ENCODE data around the gene CCDC6.

GRCh38 chr10:59804220-59804619 is 102.1 kb downstream of the CCDC6 start:
- TF ChIP-seq, protein P1, sequence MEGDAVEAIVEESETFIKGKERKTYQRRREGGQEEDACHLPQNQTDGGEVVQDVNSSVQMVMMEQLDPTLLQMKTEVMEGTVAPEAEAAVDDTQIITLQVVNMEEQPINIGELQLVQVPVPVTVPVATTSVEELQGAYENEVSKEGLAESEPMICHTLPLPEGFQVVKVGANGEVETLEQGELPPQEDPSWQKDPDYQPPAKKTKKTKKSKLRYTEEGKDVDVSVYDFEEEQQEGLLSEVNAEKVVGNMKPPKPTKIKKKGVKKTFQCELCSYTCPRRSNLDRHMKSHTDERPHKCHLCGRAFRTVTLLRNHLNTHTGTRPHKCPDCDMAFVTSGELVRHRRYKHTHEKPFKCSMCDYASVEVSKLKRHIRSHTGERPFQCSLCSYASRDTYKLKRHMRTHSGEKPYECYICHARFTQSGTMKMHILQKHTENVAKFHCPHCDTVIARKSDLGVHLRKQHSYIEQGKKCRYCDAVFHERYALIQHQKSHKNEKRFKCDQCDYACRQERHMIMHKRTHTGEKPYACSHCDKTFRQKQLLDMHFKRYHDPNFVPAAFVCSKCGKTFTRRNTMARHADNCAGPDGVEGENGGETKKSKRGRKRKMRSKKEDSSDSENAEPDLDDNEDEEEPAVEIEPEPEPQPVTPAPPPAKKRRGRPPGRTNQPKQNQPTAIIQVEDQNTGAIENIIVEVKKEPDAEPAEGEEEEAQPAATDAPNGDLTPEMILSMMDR (IDR thresholded peaks at IDR 0.05; ENCODE audit: low read length): no peak
- no peak for TF ChIP-seq EZH2 (IDR thresholded peaks at IDR 0.05; ENCODE audit: borderline replicate concordance, low read length)

Measured in OCI-LY1 (cell line).